ENCODE results near the gene APOL5. TPM values are rescaled to one million over a fixed set of nuclear protein-coding genes. Genes with fewer than 3 reads are reported as not detected.
"Not testable (repeated sequence)": the region's sequence is repeated elsewhere in the genome, so short reads cannot be mapped to it uniquely, and the experiment has no call there.

Gene APOL5
- not detected in 2 replicates for total RNA-seq (2014; rRNA removed)
- polyA plus RNA-seq (2012) = not detected

DNA sequence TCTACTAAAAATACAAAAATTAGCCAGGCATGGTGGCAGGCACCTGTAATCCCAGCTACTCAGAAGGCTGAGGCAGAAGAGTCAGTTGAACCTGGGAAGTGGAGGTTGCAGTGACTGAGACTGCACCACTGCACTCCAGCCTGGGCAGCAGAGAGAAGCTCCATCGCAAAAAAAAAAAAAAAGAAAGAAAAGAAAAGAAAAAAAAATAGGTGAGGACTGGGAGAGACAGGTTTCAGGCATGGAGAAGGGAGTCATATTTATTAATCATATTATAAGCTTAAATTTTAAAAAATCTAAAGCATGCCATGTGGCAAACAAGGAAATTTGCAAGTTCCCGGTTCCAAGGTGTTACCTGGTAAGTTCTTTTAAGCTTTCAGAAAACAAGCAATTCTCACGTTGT lies at the start of gene APOL5:
Gene APOL5 (plus strand): TSS at position 301 of the 400 bp plus-strand sequence. CDS start 0 bp downstream, at position 301.
- no peak for DNase-seq (ENCODE audit: low read depth)

GRCh38 chr22:35674335-35674734 lies 43.3 kb upstream of the APOL5 start:
- no peak for DNase-seq (ENCODE audit: low read depth)

- DNase-seq (ENCODE audit: low read depth) = not testable (repeated sequence)
Observed at GRCh38 chr22:35676065-35676464, 41.6 kb upstream of the APOL5 start.

- peak; percentile 22 for DNase-seq (ENCODE audit: low read depth)
Observed at GRCh38 chr22:35677460-35678187, 40.0 kb upstream of the APOL5 start.

DNA sequence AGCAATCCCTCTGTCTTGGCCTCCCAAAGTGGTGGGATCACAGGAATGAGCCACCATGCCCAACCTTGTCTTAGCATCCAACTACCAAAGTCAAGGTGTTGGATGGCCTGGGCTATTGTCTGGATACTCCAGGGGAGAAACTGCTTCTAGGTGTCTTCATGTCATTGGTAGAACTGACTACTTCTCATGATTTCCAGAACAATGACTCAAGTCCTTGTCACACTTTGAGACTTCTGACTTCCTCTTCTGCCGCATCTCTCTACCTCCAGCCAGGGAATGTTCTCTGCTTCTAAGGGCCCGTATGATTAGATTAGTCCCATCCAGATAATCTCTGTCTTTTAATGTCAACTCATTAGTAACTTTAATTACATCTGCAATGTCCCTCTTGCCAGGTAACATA lies 38.8 kb upstream of the APOL5 start:
- no peak for DNase-seq (ENCODE audit: low read depth)

DNA sequence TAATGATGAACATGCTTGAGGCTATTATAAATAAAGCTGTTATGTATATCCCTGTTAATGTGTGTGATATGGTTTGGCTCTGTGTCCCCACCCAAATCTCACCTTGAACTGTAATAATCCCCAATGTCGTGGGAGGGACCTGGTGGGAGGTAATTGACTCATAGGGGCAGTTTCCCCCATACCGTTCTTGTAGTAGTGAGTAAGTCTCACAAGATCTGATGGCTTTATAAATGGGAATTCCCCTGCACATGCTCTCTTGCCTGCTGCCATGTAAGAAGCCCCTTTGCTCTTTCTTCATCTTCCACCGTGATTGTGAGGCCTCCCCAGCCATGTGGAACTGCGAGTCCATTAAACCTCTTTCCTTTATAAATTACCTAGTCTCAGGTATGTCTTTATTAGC lies 38.2 kb upstream of the APOL5 start:
- DNase-seq (ENCODE audit: low read depth) = not testable (repeated sequence)

- DNase-seq (ENCODE audit: low read depth) = no peak
Observed at GRCh38 chr22:35681454-35682052, 36.1 kb upstream of the APOL5 start.

DNA sequence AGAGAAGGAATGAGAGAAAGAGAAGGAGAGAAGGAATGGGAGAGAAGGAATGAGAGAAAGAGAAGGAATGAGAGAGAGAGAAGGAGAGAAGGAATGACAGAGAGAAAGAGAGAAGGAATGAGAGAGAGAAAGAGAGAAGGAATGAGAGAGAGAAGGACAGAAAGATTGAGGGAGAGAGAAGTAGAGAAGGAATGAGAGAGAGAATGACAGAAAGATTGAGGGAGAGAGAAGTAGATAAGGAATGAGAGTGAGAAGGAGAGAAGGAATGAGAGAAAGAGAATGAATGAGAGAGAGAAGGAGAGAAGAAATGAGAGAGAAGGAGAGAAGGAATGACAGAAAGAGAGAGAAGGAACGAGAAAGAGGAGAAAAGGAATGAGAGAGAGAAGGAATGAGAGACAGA lies 34.1 kb upstream of the APOL5 start:
- DNase-seq (ENCODE audit: low read depth) = no peak

DNA sequence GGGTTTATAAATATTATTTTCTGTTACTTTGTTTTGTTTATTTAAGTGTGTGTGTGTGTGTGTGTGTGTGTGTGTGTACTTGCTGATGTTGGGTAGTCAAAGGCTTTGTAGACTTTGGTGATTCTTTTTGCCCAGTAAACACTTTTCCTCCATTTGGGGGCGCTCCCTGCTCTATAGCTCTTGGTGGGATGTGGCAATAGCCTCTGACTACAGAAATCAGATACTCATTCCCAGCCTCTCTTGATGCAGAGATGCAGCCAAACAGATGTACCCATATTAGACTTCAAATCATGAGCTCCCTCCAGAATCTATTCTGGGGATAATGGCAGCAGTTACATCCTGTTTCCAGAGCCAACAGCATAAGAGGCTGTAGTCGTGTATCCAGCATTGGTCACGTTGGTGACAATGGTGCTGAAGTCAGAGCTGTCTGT lies 33.4 kb upstream of the APOL5 start:
- DNase-seq (ENCODE audit: low read depth) = peak; percentile 52

DNA sequence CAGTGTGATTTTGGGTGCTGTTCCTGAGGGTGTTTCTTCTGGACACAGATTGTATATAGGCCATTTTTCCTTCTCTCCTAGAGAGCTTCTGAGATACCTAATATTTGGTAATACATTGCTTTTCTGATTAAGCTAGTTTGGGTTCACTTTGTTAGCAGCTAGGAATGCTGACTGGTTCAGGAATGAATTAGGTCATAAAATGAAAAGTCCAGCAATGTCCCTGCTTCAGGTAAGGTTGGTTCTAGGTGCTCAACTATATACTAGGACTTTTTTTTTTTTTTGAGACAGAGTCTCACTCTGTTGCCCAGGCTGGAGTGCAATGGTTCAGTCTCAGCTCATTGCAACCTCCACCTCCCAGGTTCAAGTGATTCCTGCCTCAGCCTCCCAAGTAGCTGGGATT lies 32.9 kb upstream of the APOL5 start:
- no peak for DNase-seq (ENCODE audit: low read depth)

- no peak for DNase-seq (ENCODE audit: low read depth)
Observed at GRCh38 chr22:35685731-35686130, 31.9 kb upstream of the APOL5 start.

GRCh38 chr22:35686298-35686697 lies 31.4 kb upstream of the APOL5 start:
- DNase-seq (ENCODE audit: low read depth) = no peak

DNA sequence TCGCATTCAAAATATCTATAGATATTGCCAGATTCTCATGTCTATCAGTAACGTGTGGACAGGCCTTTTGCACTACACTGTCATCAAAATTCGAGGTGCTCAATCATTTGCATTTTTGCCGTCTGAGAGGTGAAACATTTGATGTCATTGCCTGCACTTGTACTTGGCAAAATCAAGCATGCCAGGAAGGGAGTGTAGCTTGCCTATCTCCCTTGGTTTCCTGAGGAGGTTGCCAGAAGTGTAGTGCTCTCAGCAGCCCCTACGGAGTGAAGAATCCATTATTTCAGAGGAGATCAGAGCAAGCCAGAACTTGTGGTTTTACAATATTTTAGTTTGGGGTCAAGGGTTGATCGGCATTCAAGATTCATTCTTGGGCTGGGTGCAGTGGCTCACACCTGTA lies 30.2 kb upstream of the APOL5 start:
- DNase-seq (ENCODE audit: low read depth) = no peak

DNA sequence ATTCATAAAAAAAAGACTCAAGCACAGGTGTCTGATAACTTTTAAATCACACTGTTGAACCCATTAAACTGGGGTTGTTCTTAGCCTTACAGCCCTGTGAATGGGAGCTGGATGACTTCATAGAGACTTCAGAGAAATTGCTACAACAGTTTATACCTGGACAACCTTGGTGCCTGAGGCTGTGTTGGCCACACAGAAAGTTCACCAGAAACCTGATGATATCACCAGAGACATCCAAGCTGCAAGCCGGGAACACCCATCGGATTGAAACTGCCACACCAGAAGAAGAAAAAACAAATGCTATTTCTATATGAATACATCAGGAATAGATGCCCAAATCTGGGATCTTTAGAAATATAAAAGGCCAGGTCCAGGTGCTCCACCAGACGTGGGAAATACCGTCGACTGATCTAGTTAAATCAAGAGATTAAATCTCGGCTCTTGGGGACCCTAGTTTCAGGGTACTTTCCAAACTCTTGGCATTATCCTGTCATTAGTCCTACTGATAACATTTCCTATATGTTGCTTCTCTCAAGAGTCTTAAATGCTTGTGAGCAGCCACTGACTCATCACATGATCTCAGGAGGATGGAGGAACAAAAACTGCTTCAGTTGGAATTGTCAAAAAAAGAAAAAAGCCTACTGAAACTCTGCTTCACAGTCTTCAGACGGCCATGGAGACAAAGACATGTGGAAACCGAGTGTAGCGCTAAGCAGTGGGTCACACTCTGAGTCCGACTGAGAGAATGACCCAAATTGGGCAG lies 28.6 kb upstream of the APOL5 start:
- DNase-seq (ENCODE audit: low read depth) = no peak

DNA sequence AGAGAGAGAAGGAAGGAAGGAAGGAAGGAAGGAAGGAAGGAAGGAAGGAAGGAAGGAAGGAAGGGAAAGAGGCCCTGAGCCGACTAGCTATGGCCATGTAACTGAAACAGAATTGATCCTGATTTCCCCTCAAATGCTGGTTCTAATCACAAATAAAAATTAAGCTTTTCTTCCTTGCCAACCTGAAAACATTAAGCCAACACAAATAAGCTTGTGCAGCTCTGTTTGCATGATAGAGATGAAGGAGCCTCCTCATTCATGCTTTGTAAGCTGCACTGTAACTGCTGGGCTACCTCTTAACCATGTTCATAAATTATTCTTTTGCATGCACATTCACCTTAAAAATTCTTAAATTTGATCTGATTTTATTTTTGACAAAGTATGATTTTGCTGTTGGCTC lies 27.7 kb upstream of the APOL5 start:
- no peak for DNase-seq (ENCODE audit: low read depth)

DNA sequence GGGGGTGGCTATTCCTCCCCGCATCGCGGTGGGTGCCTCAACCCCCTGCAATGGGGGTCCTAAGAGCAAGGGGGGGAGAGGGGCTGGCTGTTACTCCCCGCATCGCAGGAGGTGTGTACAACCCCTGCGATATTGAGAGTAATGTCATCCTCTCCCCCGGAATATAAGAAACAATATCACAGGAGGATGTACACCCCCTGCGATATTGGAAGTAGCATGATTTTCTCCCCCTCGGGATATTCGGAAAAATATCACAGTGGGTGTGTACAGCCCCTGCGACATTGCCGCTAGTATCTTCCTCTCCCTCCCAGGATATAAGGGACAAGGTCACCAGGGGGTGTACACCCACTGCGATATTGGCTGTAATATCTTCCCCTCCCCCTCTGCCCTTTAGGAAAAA lies 22.5 kb upstream of the APOL5 start:
- no peak for DNase-seq (ENCODE audit: low read depth)

DNA sequence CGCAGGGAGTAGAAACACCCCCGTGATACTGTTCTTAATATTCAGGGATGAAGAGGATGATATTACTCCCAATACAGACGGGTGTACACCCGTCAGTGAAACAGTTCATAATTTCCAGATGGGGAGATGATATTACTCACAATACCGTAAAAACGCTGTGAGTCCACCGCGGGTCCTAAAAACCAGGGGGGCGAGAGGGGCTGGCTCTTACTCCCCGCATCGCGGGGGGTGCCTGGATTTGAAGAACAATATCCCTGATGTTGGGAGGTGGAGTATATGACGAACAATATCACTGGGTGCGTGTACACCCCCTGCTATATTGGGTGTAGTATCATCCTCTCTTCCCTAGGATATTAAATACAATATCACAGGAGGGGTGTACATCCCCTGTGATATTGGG lies 20.5 kb upstream of the APOL5 start:
- DNase-seq (ENCODE audit: low read depth) = no peak

DNA sequence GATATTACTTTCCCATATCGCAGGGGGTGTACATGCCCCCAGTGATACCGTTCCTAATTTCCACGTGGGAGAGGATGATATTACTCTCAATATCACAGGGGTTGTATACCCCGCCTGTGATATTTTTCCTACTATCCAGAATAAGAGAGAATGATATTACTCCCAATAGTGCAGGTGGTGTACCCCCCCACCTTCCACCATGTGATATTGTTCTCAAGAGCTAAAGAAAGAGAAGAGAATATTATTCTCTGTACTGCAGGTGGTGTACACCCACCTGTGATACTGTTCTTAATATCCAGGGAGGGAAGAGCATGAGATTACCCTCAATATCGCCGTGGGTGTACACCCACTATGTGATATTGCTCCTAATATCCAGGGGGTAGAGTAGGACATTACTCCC lies 17.8 kb upstream of the APOL5 start:
- not testable (repeated sequence) for DNase-seq (ENCODE audit: low read depth)

DNA sequence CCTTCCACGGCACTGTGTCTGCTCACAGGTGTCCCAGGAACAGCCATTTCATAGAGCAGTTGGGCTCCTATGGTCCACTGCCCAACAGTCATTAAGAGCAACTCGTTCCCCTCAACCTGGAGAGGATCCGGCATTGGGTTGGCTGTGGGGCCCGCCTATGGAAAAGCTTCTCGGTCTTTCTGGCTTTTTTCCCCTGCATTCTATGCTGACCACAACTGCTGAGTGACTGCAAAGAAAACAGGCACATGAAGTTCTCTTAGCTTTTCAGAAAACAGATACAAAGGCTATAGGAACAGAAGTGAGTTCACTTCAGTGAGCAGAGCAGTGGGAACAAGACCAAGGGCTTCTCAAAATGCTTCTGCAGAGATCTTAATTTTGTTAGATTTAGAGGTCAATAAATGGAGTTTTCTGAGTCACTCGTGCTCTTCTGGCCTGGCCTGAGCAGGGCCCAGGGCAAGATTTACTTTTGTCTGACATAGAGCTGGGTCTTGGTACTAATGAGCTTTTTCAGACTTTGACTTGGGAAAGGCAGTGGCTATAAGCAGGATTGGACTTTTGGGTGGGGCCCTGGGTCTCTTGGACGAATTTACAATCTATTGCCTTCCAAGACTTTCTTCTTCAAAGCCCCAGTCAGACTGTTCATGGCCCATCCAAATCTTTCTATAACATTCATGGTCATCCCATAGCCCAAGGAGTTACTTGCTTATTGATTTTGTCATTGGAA lies 13.6 kb upstream of the APOL5 start:
- no peak for DNase-seq (ENCODE audit: low read depth)

GRCh38 chr22:35705141-35705540 lies 12.5 kb upstream of the APOL5 start:
- DNase-seq (ENCODE audit: low read depth) = peak; percentile 78

DNA sequence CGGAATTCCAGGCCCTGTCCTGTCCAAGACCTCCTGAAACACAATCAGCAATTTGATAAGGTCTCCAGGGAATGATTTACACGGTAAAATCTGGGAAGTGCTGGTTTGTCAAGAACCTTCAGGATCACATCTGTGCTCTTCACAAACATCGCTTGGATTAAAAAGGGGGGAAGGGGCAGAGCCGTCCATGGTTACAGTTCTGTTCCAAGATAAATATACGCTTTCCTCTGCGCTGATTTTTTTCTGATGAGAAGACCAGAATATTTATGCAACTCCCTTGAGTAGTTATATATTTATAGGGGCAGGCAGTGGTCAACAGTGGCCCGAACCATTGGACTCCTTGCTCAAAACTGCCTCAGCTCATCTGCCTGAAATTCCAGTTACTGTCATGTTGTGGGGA lies 9.2 kb upstream of the APOL5 start:
- DNase-seq (ENCODE audit: low read depth) = no peak

DNA sequence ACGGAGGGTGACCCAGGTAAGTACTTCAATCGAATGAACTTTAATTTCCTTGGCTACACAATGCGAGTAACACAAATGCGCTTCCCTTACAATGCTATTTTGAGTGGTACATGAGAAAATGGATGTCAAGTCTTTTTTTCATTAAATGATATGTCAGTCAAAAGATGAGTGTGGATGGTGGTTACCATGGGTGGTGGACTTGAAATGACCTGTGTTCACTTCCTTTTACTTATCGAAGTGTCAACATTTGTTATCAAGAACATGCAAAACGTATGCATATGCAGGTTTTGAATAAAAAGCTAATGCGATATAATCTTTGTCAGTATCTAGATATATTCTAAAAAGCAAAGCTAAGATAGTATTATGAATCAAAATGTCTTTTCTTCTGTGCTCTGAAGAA lies 8.8 kb upstream of the APOL5 start:
- DNase-seq (ENCODE audit: low read depth) = no peak
